IMR-90 (cell line): ENCODE measurements around the gene CFAP299. TPM values are rescaled to one million over a fixed set of nuclear protein-coding genes. Genes with fewer than 3 reads are reported as not detected.

ENCODE experiments used
- ATAC-seq: fragments of 200-7000 bp; cut with Tn5 transposase; 2 replicates; pipeline ENCODE4 v1.9.1; 2020; ENCODE audit warnings: low read depth, mild to moderate bottlenecking, moderate library complexity
- BruUV-seq: library from RNA; stranded (reverse); fragments of 400-500 nt; replicated peaks from 2 replicates; lab custom pipeline; 2021; lab: Mats Ljungman, UMichigan
- CTCF ChIA-PET: fragments of 300-600 bp; formaldehyde crosslinking; extraction: SDS; loops from one replicate; lab custom pipeline; 2021; ENCODE audit warnings: antibody characterized with exemption; lab: Yijun Ruan, JAX
- POLR2A ChIA-PET: fragments of 300-600 bp; sonication (Branson Sonifier 250); formaldehyde crosslinking; loops from one replicate; lab custom pipeline; 2022; ENCODE audit warnings: antibody characterized with exemption; ENCODE audit not compliant: unreplicated experiment; lab: Charles Lee
- DNase-seq: peaks from one replicate; pipeline ENCODE4 v3.0.0; 2013
- H2AFZ ChIP-seq: replicated peaks from 2 replicates; pipeline ENCODE3; 2013; ENCODE audit warnings: low read length, mild to moderate bottlenecking; ENCODE audit not compliant: poor library complexity
- H2AK5ac ChIP-seq: 2 replicates; pipeline ENCODE4 v1.6.1; 2013; ENCODE audit warnings: low read depth, low read length, inconsistent platforms
- H2AK9ac ChIP-seq: replicated peaks from 2 replicates; pipeline ENCODE3; 2013; ENCODE audit warnings: mild to moderate bottlenecking, low read depth, low read length, moderate library complexity; ENCODE audit not compliant: poor library complexity
- H2BK120ac ChIP-seq: 2 replicates; pipeline ENCODE4 v1.6.1; 2013; ENCODE audit warnings: low read depth, low read length, inconsistent platforms
- H2BK15ac ChIP-seq: 3 replicates; pipeline ENCODE4 v1.6.1; 2013; ENCODE audit warnings: low read depth, low read length, inconsistent platforms
- H2BK20ac ChIP-seq: 2 replicates; pipeline ENCODE4 v1.6.1; 2013; ENCODE audit warnings: low read depth, mild to moderate bottlenecking, inconsistent platforms, low read length, moderate library complexity
- H2BK5ac ChIP-seq: 2 replicates; pipeline ENCODE4 v1.6.1; 2013; ENCODE audit warnings: mild to moderate bottlenecking, low read depth, low read length, inconsistent platforms; ENCODE audit not compliant: poor library complexity, severe bottlenecking
- H3K14ac ChIP-seq: replicated peaks from 2 replicates; pipeline ENCODE4 v1.6.1; 2013; ENCODE audit warnings: low read depth, low read length, inconsistent platforms
- H3K18ac ChIP-seq: 2 replicates; pipeline ENCODE4 v1.6.1; 2013; ENCODE audit warnings: low read depth, low read length, control low read depth
- H3K23ac ChIP-seq: 2 replicates; pipeline ENCODE4 v1.6.1; 2013; ENCODE audit warnings: low read depth, low read length, inconsistent platforms
- H3K27ac ChIP-seq: 2 replicates; pipeline ENCODE4 v1.5.1; 2013; ENCODE audit warnings: mild to moderate bottlenecking, control low read depth, low read length; ENCODE audit not compliant: insufficient read depth
- H3K27me3 ChIP-seq: 2 replicates; pipeline ENCODE4 v1.6.1; 2013; ENCODE audit warnings: low read length; ENCODE audit not compliant: control insufficient read depth, insufficient read depth
- H3K36me3 ChIP-seq: 2 replicates; pipeline ENCODE4 v1.6.1; 2013; ENCODE audit warnings: low read length, mixed read lengths; ENCODE audit not compliant: control insufficient read depth, insufficient read depth
- H3K4ac ChIP-seq: 2 replicates; pipeline ENCODE4 v1.6.1; 2013; ENCODE audit warnings: low read depth, low read length, inconsistent platforms
- H3K4me1 ChIP-seq: 2 replicates; pipeline ENCODE4 v1.6.1; 2013; ENCODE audit warnings: low read length, mixed read lengths; ENCODE audit not compliant: control insufficient read depth, insufficient read depth
- H3K4me2 ChIP-seq: 2 replicates; pipeline ENCODE4 v1.6.1; 2013; ENCODE audit warnings: low read depth, mild to moderate bottlenecking, control low read depth, low read length, moderate library complexity
- H3K4me3 ChIP-seq: 2 replicates; pipeline ENCODE4 v1.5.1; 2013; ENCODE audit warnings: low read depth, mild to moderate bottlenecking, control low read depth, low read length, moderate library complexity; ENCODE audit not compliant: insufficient read depth
- H3K56ac ChIP-seq: 2 replicates; pipeline ENCODE4 v1.6.1; 2013; ENCODE audit warnings: low read length, inconsistent platforms; ENCODE audit not compliant: insufficient read depth; ENCODE audit errors: extremely low read depth
- H3K79me1 ChIP-seq, 2 experiments: 2 replicates each; pipeline ENCODE4 v1.6.1; 2013; ENCODE audit warnings: low read length in 2 of 2, inconsistent platforms in 1 of 2, low read depth in 1 of 2
- H3K9ac ChIP-seq: 2 replicates; pipeline ENCODE4 v1.6.1; 2013; ENCODE audit warnings: low read depth, low read length, control low read depth
- H3K9me1 ChIP-seq: 2 replicates; pipeline ENCODE4 v1.6.1; 2013; ENCODE audit warnings: low read length, inconsistent platforms; ENCODE audit not compliant: insufficient read depth
- H3K9me3 ChIP-seq: 2 replicates; pipeline ENCODE4 v1.6.1; 2013; ENCODE audit warnings: low read length; ENCODE audit not compliant: control insufficient read depth, insufficient read depth
- H4K20me1 ChIP-seq: 2 replicates; pipeline ENCODE4 v1.6.1; 2013; ENCODE audit warnings: low read length, inconsistent platforms; ENCODE audit not compliant: insufficient read depth
- H4K5ac ChIP-seq: 2 replicates; pipeline ENCODE4 v1.6.1; 2013; ENCODE audit warnings: mild to moderate bottlenecking, low read depth, low read length, control low read depth
- H4K8ac ChIP-seq, 2 experiments: 2 replicates each; pipeline ENCODE4 v1.6.1; 2013; ENCODE audit warnings: low read depth in 2 of 2, low read length in 2 of 2, control low read depth in 1 of 2, inconsistent platforms in 1 of 2
- H4K91ac ChIP-seq: 2 replicates; pipeline ENCODE4 v1.6.1; 2013; ENCODE audit warnings: low read depth, low read length, inconsistent platforms; ENCODE audit not compliant: insufficient read depth
- BHLHE40 ChIP-seq: fragments of 150-350 bp; IDR thresholded peaks from 2 replicates; pipeline ENCODE4 v1.6.1; 2016; ENCODE audit warnings: mild to moderate bottlenecking, low read depth, low read length
- CEBPB ChIP-seq: IDR thresholded peaks from 2 replicates; pipeline ENCODE4 v1.6.1; 2012; ENCODE audit warnings: low read depth, low read length, improper control_type of control experiment
- CHD1 ChIP-seq: IDR thresholded peaks from 2 replicates; pipeline ENCODE4 v1.6.1; 2012; ENCODE audit warnings: low read depth, low read length, improper control_type of control experiment
- CTCF ChIP-seq: conservative IDR thresholded peaks from 2 replicates; pipeline ENCODE4 v1.5.1; 2012; ENCODE audit warnings: mild to moderate bottlenecking, low read depth, low read length, improper control_type of control experiment
- ELK1 ChIP-seq: fragments of 150-350 bp; IDR thresholded peaks from 2 replicates; pipeline ENCODE4 v1.6.1; 2016; ENCODE audit warnings: low read depth, mild to moderate bottlenecking, low read length, moderate library complexity, borderline replicate concordance
- FOS ChIP-seq: fragments of 150-350 bp; IDR thresholded peaks from 2 replicates; pipeline ENCODE4 v1.6.1; 2016; ENCODE audit warnings: low read depth, low read length
- MAFK ChIP-seq: IDR thresholded peaks from 2 replicates; pipeline ENCODE4 v1.6.1; 2012; ENCODE audit warnings: low read depth, low read length, improper control_type of control experiment
- MAZ ChIP-seq: IDR thresholded peaks from 2 replicates; pipeline ENCODE4 v1.6.1; 2012; ENCODE audit warnings: low read depth, mild to moderate bottlenecking, low read length, improper control_type of control experiment, moderate library complexity, borderline replicate concordance
- MXI1 ChIP-seq: IDR thresholded peaks from 2 replicates; pipeline ENCODE4 v1.6.1; 2012; ENCODE audit warnings: low read depth, mild to moderate bottlenecking, low read length, moderate library complexity, borderline replicate concordance
- NFE2L2 ChIP-seq: fragments of 150-350 bp; IDR thresholded peaks from 2 replicates; pipeline ENCODE4 v1.6.1; 2016; ENCODE audit warnings: low read depth, mild to moderate bottlenecking, low read length
- RAD21 ChIP-seq: IDR thresholded peaks from 2 replicates; pipeline ENCODE4 v1.6.1; 2012; ENCODE audit warnings: low read length, improper control_type of control experiment
- RCOR1 ChIP-seq: IDR thresholded peaks from 2 replicates; pipeline ENCODE4 v1.6.1; 2012; ENCODE audit warnings: mild to moderate bottlenecking, low read length, improper control_type of control experiment; ENCODE audit not compliant: insufficient replicate concordance
- SMC3 ChIP-seq: fragments of 150-350 bp; IDR thresholded peaks from 2 replicates; pipeline ENCODE4 v1.6.1; 2016; ENCODE audit warnings: low read depth, mild to moderate bottlenecking, antibody characterized with exemption, low read length, moderate library complexity
- USF2 ChIP-seq: fragments of 150-350 bp; IDR thresholded peaks from 2 replicates; pipeline ENCODE4 v1.6.1; 2017; ENCODE audit warnings: mild to moderate bottlenecking, antibody characterized with exemption, low read length, low read depth
- WGBS, 2 experiments: methylation state at CpG; one replicate each; pipeline versions ENCODE4 v1.1.5 to v1.1.7; 2013; ENCODE audit warnings: missing lambda C conversion rate in 2 of 2; ENCODE audit not compliant: insufficient read length in 1 of 2; ENCODE audit errors: extremely low coverage in 2 of 2; 5-methylcytosine and 5-hydroxymethylcytosine counted together
- dilution Hi-C: fragments of 300-500 bp; cut with HindIII; formaldehyde crosslinking; loops from one replicate; pipeline ENCODE4 v1.14.3; 2018; ENCODE audit warnings: low sequenced_read_pairs; ENCODE audit not compliant: unreplicated experiment
- in situ Hi-C: fragments of 300-500 bp; cut with MboI; formaldehyde crosslinking; loops from 3 replicates; pipeline ENCODE4 v1.14.3; 2019; ENCODE audit warnings: low sequenced_read_pairs, inconsistent platforms, mixed read lengths
- intact Hi-C: fragments of 100-400 bp; cut with micrococcal nuclease; formaldehyde crosslinking; loops from 2 replicates; pipeline ENCODE4 v1.10.0; 2022
- polyA plus RNA-seq, 3 experiments: library from polyadenylated mRNA; depleted of rRNA; stranded (reverse); fragments of >200 nt; gene quantifications; 2 replicates each; pipeline ENCODE4 v1.2.3, GENCODE V29; 2012; ENCODE audit warnings: low replicate concordance in 1 of 3
- total RNA-seq: library from RNA; depleted of rRNA; stranded (reverse); fragments of >200 nt; gene quantifications from 2 replicates; pipeline ENCODE4 v1.2.3, GENCODE V29; 2012

Gene CFAP299
- total and polyA plus RNA-seq, 2 of the 4 experiments (the other 2 are of a cell fraction): 1.0 to 1.1 TPM

- H2AK9ac ChIP-seq: no peak overlapping the region
- no peak overlapping the region for H2AFZ ChIP-seq
- no peak overlapping the region for H3K4me2 ChIP-seq
- dilution Hi-C loops: no loop called here
- H4K8ac ChIP-seq: no peak overlapping the region
- in situ Hi-C loops: no loop called here
- 80% methylated on average over 2 of the region's 3 CpGs; no CpG with 5 or more reads in 1 of the 2 experiments for WGBS, 2 experiments
- DNase-seq (no peak), ATAC-seq (no peak)
- intact Hi-C loops: no loop called here
- no peak overlapping the region for H3K23ac ChIP-seq
- no peak overlapping the region for H3K9ac ChIP-seq
- no peak overlapping the region for H4K5ac ChIP-seq
- H3K4ac ChIP-seq: no peak overlapping the region
- ChIA-PET CTCF (no interaction called here), POLR2A (no interaction called here)
- H2BK20ac ChIP-seq: no peak overlapping the region
- no peaks in the 10 kb centered on the region for H3K36me3 ChIP-seq
- no peaks in the 10 kb centered on the region for H3K9me1 ChIP-seq
- no peaks in the 10 kb centered on the region for H3K79me1 ChIP-seq
- H3K27me3 ChIP-seq: no peaks in the 10 kb centered on the region
- H2BK5ac ChIP-seq: no peak overlapping the region
- no peaks in the 10 kb centered on the region for H4K20me1 ChIP-seq
- H2BK15ac ChIP-seq: no peak overlapping the region
- no peak overlapping the region for H4K91ac ChIP-seq
- no TSS peak for BruUV-seq
- no peaks in the 10 kb centered on the region for H3K4me1 ChIP-seq
- H3K18ac ChIP-seq: no peak overlapping the region
- H3K9me3 ChIP-seq: no peaks in the 10 kb centered on the region
- H3K4me3 ChIP-seq: no peak overlapping the region
- no peak overlapping the region for H3K14ac ChIP-seq
- H2AK5ac ChIP-seq: no peak overlapping the region
- no peak for TF ChIP-seq MXI1
- TF ChIP-seq CHD1: no peak
- TF ChIP-seq CEBPB: no peak
- no peak for TF ChIP-seq BHLHE40
- TF ChIP-seq MAZ: no peak
- TF ChIP-seq SMC3: no peak
- TF ChIP-seq USF2: no peak
- TF ChIP-seq CTCF: no peak
- TF ChIP-seq RAD21: no peak
- TF ChIP-seq RCOR1: no peak
- no peak for TF ChIP-seq FOS
- TF ChIP-seq ELK1: no peak
- no peak for TF ChIP-seq MAFK
- TF ChIP-seq NFE2L2: no peak
- no peak overlapping the region for H2BK120ac ChIP-seq
- H3K56ac ChIP-seq: no peak overlapping the region
- no peak overlapping the region for H3K27ac ChIP-seq
These were observed 581.2 kb downstream of the CFAP299 start for GRCh38 chr4:80916770-80917169.
